Large intestine (tissue), 12 donors: ENCODE results near the gene HSPH1. TPM values are rescaled to one million over a fixed set of nuclear protein-coding genes. Genes with fewer than 3 reads are reported as not detected.

Experiments
- DNase-seq, 2 donors: peaks; one replicate each; pipeline versions ENCODE4 v3.0.0 to v3.0.0-alpha.2; 2013
- H3K27ac ChIP-seq: one replicate; pipeline ENCODE4 v1.5.1; 2013; ENCODE audit warnings: low read length
- H3K27me3 ChIP-seq: 2 replicates; pipeline ENCODE4 v1.6.1; 2013; ENCODE audit warnings: low read length; ENCODE audit not compliant: control insufficient read depth, insufficient read depth
- H3K36me3 ChIP-seq: 2 replicates; pipeline ENCODE4 v1.6.1; 2013; ENCODE audit warnings: low read length; ENCODE audit not compliant: control insufficient read depth, insufficient read depth
- H3K4me1 ChIP-seq: one replicate; pipeline ENCODE4 v1.6.1; 2013; ENCODE audit warnings: low read length; ENCODE audit not compliant: control insufficient read depth, insufficient read depth
- H3K4me3 ChIP-seq: one replicate; pipeline ENCODE4 v1.5.1; 2013; ENCODE audit warnings: low read length
- H3K9me3 ChIP-seq: one replicate; pipeline ENCODE4 v1.6.1; 2013; ENCODE audit warnings: mild to moderate bottlenecking, low read depth, low read length, moderate library complexity; ENCODE audit not compliant: control insufficient read depth
- WGBS: methylation state at CpG from one replicate; pipeline ENCODE4 v1.1.5; 2013; ENCODE audit warnings: low lambda C conversion rate; ENCODE audit not compliant: insufficient coverage; 5-methylcytosine and 5-hydroxymethylcytosine counted together
- long read RNA-seq, 11 donors: transcript quantifications; one replicate each; lab custom pipeline, GENCODE V29; 2026
- polyA plus RNA-seq: library from polyadenylated mRNA; unstranded; fragments of 120-200 nt; gene quantifications from one replicate; pipeline ENCODE4 v1.2.1, GENCODE V29; 2013

The HSPH1 gene
- polyA plus RNA-seq: 65.7 TPM
- long read RNA-seq, donor 1, full-length matches to known transcripts: 6 of 6 reads
- long read RNA-seq, donor 1, partial matches to known transcripts: 0 of 6 reads
- long read RNA-seq, donor 1, other reads (novel, unspliced or antisense): 0 of 6 reads
- long read RNA-seq, donor 2, full-length matches to known transcripts: 4 of 4 reads
- long read RNA-seq, donor 2, partial matches to known transcripts: 0 of 4 reads
- long read RNA-seq, donor 2, other reads (novel, unspliced or antisense): 0 of 4 reads
- long read RNA-seq, donor 3: 0 reads
- long read RNA-seq, donor 4: 0 reads
- long read RNA-seq, donor 5, full-length matches to known transcripts: 5 of 5 reads
- long read RNA-seq, donor 5, partial matches to known transcripts: 0 of 5 reads
- long read RNA-seq, donor 5, other reads (novel, unspliced or antisense): 0 of 5 reads
- long read RNA-seq, donor 6, full-length matches to known transcripts: 4 of 9 reads
- long read RNA-seq, donor 6, partial matches to known transcripts: 5 of 9 reads
- long read RNA-seq, donor 6, other reads (novel, unspliced or antisense): 0 of 9 reads
- long read RNA-seq, donor 7, full-length matches to known transcripts: 2 of 2 reads
- long read RNA-seq, donor 7, partial matches to known transcripts: 0 of 2 reads
- long read RNA-seq, donor 7, other reads (novel, unspliced or antisense): 0 of 2 reads
- long read RNA-seq, donor 8, full-length matches to known transcripts: 6 of 6 reads
- long read RNA-seq, donor 8, partial matches to known transcripts: 0 of 6 reads
- long read RNA-seq, donor 8, other reads (novel, unspliced or antisense): 0 of 6 reads
- long read RNA-seq, donor 9, full-length matches to known transcripts: 5 of 5 reads
- long read RNA-seq, donor 9, partial matches to known transcripts: 0 of 5 reads
- long read RNA-seq, donor 9, other reads (novel, unspliced or antisense): 0 of 5 reads
- long read RNA-seq, donor 10, full-length matches to known transcripts: 8 of 8 reads
- long read RNA-seq, donor 10, partial matches to known transcripts: 0 of 8 reads
- long read RNA-seq, donor 10, other reads (novel, unspliced or antisense): 0 of 8 reads
- long read RNA-seq, donor 11, full-length matches to known transcripts: 8 of 8 reads
- long read RNA-seq, donor 11, partial matches to known transcripts: 0 of 8 reads
- long read RNA-seq, donor 11, other reads (novel, unspliced or antisense): 0 of 8 reads

- peaks cover 2% of the 10 kb centered on the region for H3K4me1 ChIP-seq
- peaks cover 1% of the 10 kb centered on the region for H3K36me3 ChIP-seq
- WGBS: no CpG with 5 or more reads among the region's 54 CpGs
- H3K27ac ChIP-seq: peak within 1 kb of the TSS; percentile 84
- no peaks in the 10 kb centered on the region for H3K9me3 ChIP-seq
- no peaks in the 10 kb centered on the region for H3K27me3 ChIP-seq
- DNase-seq: peak; percentile 98 to 99
- H3K4me3 ChIP-seq: peak within 1 kb of the TSS; percentile 91
Measured at GRCh38 chr13:31161557-31162150, at the start of gene HSPH1. Gene HSPH1, minus strand, starts transcription at chr13:31161904. Its CDS starts 322 bp downstream, at chr13:31161582.

- WGBS: 80% methylated on average over 2 of the region's 4 CpGs
- no peaks in the 10 kb centered on the region for H3K27me3 ChIP-seq
- H3K27ac ChIP-seq: no peak overlapping the region
- H3K9me3 ChIP-seq: no peaks in the 10 kb centered on the region
- peaks cover 3% of the 10 kb centered on the region for H3K4me1 ChIP-seq
- no peak for DNase-seq
- H3K36me3 ChIP-seq: no peaks in the 10 kb centered on the region
- no peak overlapping the region for H3K4me3 ChIP-seq
Measured at GRCh38 chr13:31209841-31210210, 48.1 kb upstream of the HSPH1 start.

- DNase-seq: peak in 1 of 2 donors; percentile 20
- no peak overlapping the region for H3K27ac ChIP-seq
- H3K4me1 ChIP-seq: peaks cover 3% of the 10 kb centered on the region
- H3K4me3 ChIP-seq: no peak overlapping the region
- H3K27me3 ChIP-seq: no peaks in the 10 kb centered on the region
- H3K36me3 ChIP-seq: no peaks in the 10 kb centered on the region
- no CpG with 5 or more reads among the region's 8 CpGs for WGBS
- H3K9me3 ChIP-seq: no peaks in the 10 kb centered on the region
Measured at GRCh38 chr13:31209172-31209840, 47.6 kb upstream of the HSPH1 start.

GRCh38 chr13:31208559-31209122 is 46.9 kb upstream of the HSPH1 start:
- Histone ChIP-seq H3K9me3 (no peaks in the 10 kb centered on the region), H3K27ac (no peak overlapping the region), H3K27me3 (no peaks in the 10 kb centered on the region), H3K4me1 (peaks cover 3% of the 10 kb centered on the region), H3K4me3 (no peak overlapping the region), H3K36me3 (no peaks in the 10 kb centered on the region)
- DNase-seq: no peak
- no CpG with 5 or more reads among the region's 12 CpGs for WGBS

GRCh38 chr13:31207661-31208552 is 46.2 kb upstream of the HSPH1 start:
- WGBS: no CpG with 5 or more reads among the region's 15 CpGs
- Histone ChIP-seq H3K36me3 (no peaks in the 10 kb centered on the region), H3K4me3 (no peak overlapping the region), H3K4me1 (peaks cover 3% of the 10 kb centered on the region), H3K9me3 (no peaks in the 10 kb centered on the region), H3K27ac (no peak overlapping the region), H3K27me3 (no peaks in the 10 kb centered on the region)
- no peak for DNase-seq

GRCh38 chr13:31204592-31204991 is 42.9 kb upstream of the HSPH1 start:
- Histone ChIP-seq H3K36me3 (no peaks in the 10 kb centered on the region), H3K4me3 (no peak overlapping the region), H3K9me3 (no peaks in the 10 kb centered on the region), H3K27ac (no peak overlapping the region), H3K4me1 (peaks cover 7% of the 10 kb centered on the region), H3K27me3 (no peaks in the 10 kb centered on the region)
- no CpG with 5 or more reads among the region's 1 CpG for WGBS
- no peak for DNase-seq

- no peaks in the 10 kb centered on the region for H3K27me3 ChIP-seq
- no CpG with 5 or more reads among the region's 7 CpGs for WGBS
- no peaks in the 10 kb centered on the region for H3K9me3 ChIP-seq
- peaks cover 16% of the 10 kb centered on the region for H3K4me1 ChIP-seq
- H3K27ac ChIP-seq: no peak overlapping the region
- peak overlapping the region; percentile 57 for H3K4me3 ChIP-seq
- H3K36me3 ChIP-seq: no peaks in the 10 kb centered on the region
- no peak for DNase-seq
Measured at GRCh38 chr13:31201341-31202031, 39.8 kb upstream of the HSPH1 start.

GRCh38 chr13:31200637-31200971 is 38.9 kb upstream of the HSPH1 start:
- Histone ChIP-seq H3K36me3 (no peaks in the 10 kb centered on the region), H3K27me3 (no peaks in the 10 kb centered on the region), H3K27ac (peak overlapping the region; percentile 79), H3K4me1 (peaks cover 16% of the 10 kb centered on the region), H3K9me3 (no peaks in the 10 kb centered on the region), H3K4me3 (peak overlapping the region; percentile 57)
- no CpG with 5 or more reads among the region's 34 CpGs for WGBS
- DNase-seq: peak; percentile 35 to 85
